SK-N-SH (cell line): ENCODE results near the gene CTAGE8. TPM values are rescaled to one million over a fixed set of nuclear protein-coding genes. Genes with fewer than 3 reads are reported as not detected.
"Not testable (repeated sequence)": the region's sequence is repeated elsewhere in the genome, so short reads cannot be mapped to it uniquely, and the experiment has no call there.

Source experiments
- CTCF ChIA-PET: fragments of 300-600, 350-600 bp; formaldehyde crosslinking; extraction: SDS; loops from one replicate; lab custom pipeline; 2021; lab: Yijun Ruan, JAX
- POLR2A ChIA-PET: fragments of 350-600 bp; sonication (Branson Sonifier 250); formaldehyde crosslinking; extraction: SDS; loops from one replicate; lab custom pipeline; 2020; ENCODE audit warnings: antibody characterized with exemption, inconsistent platforms; lab: Yijun Ruan, JAX
- DNase-seq: peaks from one replicate; pipeline ENCODE4 v3.0.0; 2012
- H2AFZ ChIP-seq: fragments of 200-600 bp; sonication (generic); 2 replicates; pipeline ENCODE4 v1.8.1; 2016; ENCODE audit warnings: antibody characterized with exemption, mild to moderate bottlenecking, low read depth
- H3F3A ChIP-seq: fragments of 200-600 bp; sonication (generic); replicated peaks from 2 replicates; pipeline ENCODE3; 2016; ENCODE audit warnings: antibody characterized with exemption, mild to moderate bottlenecking; ENCODE audit not compliant: insufficient read depth
- H3K27ac ChIP-seq, 2 experiments: fragments of 200-500 bp in 1 of 2; fragments of 200-600 bp in 1 of 2; sonication (Bioruptor generic) in 1 of 2; sonication (generic), shearing (Covaris generic) in 1 of 2; 2 replicates each; pipeline versions ENCODE4 v1.5.1 to v1.6.1; 2014 to 2016; ENCODE audit warnings: low read depth in 2 of 2, inconsistent platforms in 1 of 2, low read length in 1 of 2, mild to moderate bottlenecking in 1 of 2, mixed read lengths in 1 of 2
- H3K27me3 ChIP-seq: fragments of 200-600 bp; sonication (generic), shearing (Covaris generic); 2 replicates; pipeline ENCODE4 v1.6.1; 2016; ENCODE audit warnings: mixed run types; ENCODE audit not compliant: insufficient read depth
- H3K36me3 ChIP-seq, 2 experiments: fragments of 200-500 bp in 1 of 2; fragments of 200-600 bp in 1 of 2; sonication (Bioruptor generic) in 1 of 2; sonication (generic) in 1 of 2; replicated peaks in 1 of 2; 2 replicates each; pipeline versions ENCODE3 to v1.5.1; 2014 to 2016; ENCODE audit warnings: low read length in 1 of 2, mild to moderate bottlenecking in 1 of 2; ENCODE audit not compliant: insufficient read depth in 2 of 2, control insufficient read depth in 1 of 2
- H3K4me1 ChIP-seq, 2 experiments: fragments of 200-500 bp in 1 of 2; fragments of 200-600 bp in 1 of 2; sonication (Bioruptor generic) in 1 of 2; sonication (generic), shearing (Covaris generic) in 1 of 2; 2 replicates each; pipeline versions ENCODE4 v1.5.1 to v1.6.1; 2014 to 2016; ENCODE audit warnings: low read depth in 1 of 2, low read length in 1 of 2, mixed run types in 1 of 2; ENCODE audit not compliant: insufficient read depth in 2 of 2, control insufficient read depth in 1 of 2
- H3K4me2 ChIP-seq: fragments of 200-600 bp; sonication (generic), shearing (Covaris generic); 2 replicates; pipeline ENCODE4 v1.6.1; 2017; ENCODE audit warnings: mixed run types
- H3K4me3 ChIP-seq, 2 experiments: fragments of 200-500 bp in 1 of 2; fragments of 200-600 bp in 1 of 2; sonication (Bioruptor generic) in 1 of 2; sonication (generic), shearing (Covaris generic) in 1 of 2; 2 replicates each; pipeline versions ENCODE4 v1.5.1 to v1.8.1; 2014 to 2016; ENCODE audit warnings: low read depth in 2 of 2, inconsistent platforms in 1 of 2, low read length in 1 of 2, mild to moderate bottlenecking in 1 of 2, mixed read lengths in 1 of 2, moderate library complexity in 1 of 2
- H3K79me2 ChIP-seq: fragments of 200-600 bp; sonication (generic); 2 replicates; pipeline ENCODE4 v1.8.1; 2017; ENCODE audit warnings: mild to moderate bottlenecking; ENCODE audit not compliant: insufficient read depth
- H3K9ac ChIP-seq: fragments of 200-600 bp; sonication (generic); 2 replicates; pipeline ENCODE4 v1.6.1; 2017; ENCODE audit warnings: mixed run types
- H3K9me2 ChIP-seq: fragments of 200-600 bp; sonication (generic); 2 replicates; pipeline ENCODE4 v1.6.1; 2017; ENCODE audit warnings: mixed run types
- H3K9me3 ChIP-seq: fragments of 200-600 bp; sonication (generic); 2 replicates; pipeline ENCODE4 v1.6.1; 2017; ENCODE audit warnings: mixed run types, mild to moderate bottlenecking, moderate library complexity
- H4K20me1 ChIP-seq: fragments of 200-600 bp; sonication (generic); 2 replicates; pipeline ENCODE4 v1.6.1; 2017; ENCODE audit warnings: mild to moderate bottlenecking, mixed run types; ENCODE audit not compliant: insufficient read depth
- WGBS: methylation state at CpG from one replicate; pipeline ENCODE4 v1.1.6; 2017; ENCODE audit warnings: low lambda C conversion rate; 5-methylcytosine and 5-hydroxymethylcytosine counted together
- polyA plus RNA-seq, 3 experiments: library from polyadenylated mRNA; depleted of rRNA; stranded (reverse); fragments of >200 nt; gene quantifications; 2 replicates each; pipeline ENCODE4 v1.2.3, GENCODE V29; 2012

The CTAGE8 gene
- polyA plus RNA-seq, 1 of the 3 experiments (the other 2 are of a cell fraction) = not detected

- H3K27ac ChIP-seq, H3K4me1 ChIP-seq, H3K9me3 ChIP-seq, H2AFZ ChIP-seq, H4K20me1 ChIP-seq, H3K4me2 ChIP-seq, H3K27me3 ChIP-seq, H3K4me3 ChIP-seq, H3F3A ChIP-seq, H3K36me3 ChIP-seq, CTCF ChIA-PET, POLR2A ChIA-PET, DNase-seq, H3K79me2 ChIP-seq, H3K9ac ChIP-seq, H3K9me2 ChIP-seq: not testable (repeated sequence)
- no CpG with 5 or more reads among the region's 6 CpGs for WGBS
Measured at GRCh38 chr7:144283716-144284115, 14.6 kb upstream of the CTAGE8 start.

- H3K27me3 ChIP-seq, CTCF ChIA-PET, H3F3A ChIP-seq, H3K79me2 ChIP-seq, H3K4me1 ChIP-seq, H3K9me2 ChIP-seq, H3K4me3 ChIP-seq, H3K36me3 ChIP-seq, H3K9me3 ChIP-seq, H2AFZ ChIP-seq, DNase-seq, POLR2A ChIA-PET, H3K27ac ChIP-seq, H3K9ac ChIP-seq, H3K4me2 ChIP-seq, H4K20me1 ChIP-seq: not testable (repeated sequence)
- 7% methylated on average over 2 of the region's 4 CpGs for WGBS
Measured at GRCh38 chr7:144282490-144282889, 13.4 kb upstream of the CTAGE8 start.

- H3K79me2 ChIP-seq, DNase-seq, H3K4me1 ChIP-seq, H3K4me3 ChIP-seq, H3K9me3 ChIP-seq, H3K9ac ChIP-seq, H2AFZ ChIP-seq, H3K4me2 ChIP-seq, H3K9me2 ChIP-seq, H4K20me1 ChIP-seq, H3K27me3 ChIP-seq, H3K36me3 ChIP-seq, CTCF ChIA-PET, H3F3A ChIP-seq, H3K27ac ChIP-seq, POLR2A ChIA-PET: not testable (repeated sequence)
- WGBS = no CpG with 5 or more reads among the region's 8 CpGs
Measured at GRCh38 chr7:144281981-144282380, 12.9 kb upstream of the CTAGE8 start.

DNA sequence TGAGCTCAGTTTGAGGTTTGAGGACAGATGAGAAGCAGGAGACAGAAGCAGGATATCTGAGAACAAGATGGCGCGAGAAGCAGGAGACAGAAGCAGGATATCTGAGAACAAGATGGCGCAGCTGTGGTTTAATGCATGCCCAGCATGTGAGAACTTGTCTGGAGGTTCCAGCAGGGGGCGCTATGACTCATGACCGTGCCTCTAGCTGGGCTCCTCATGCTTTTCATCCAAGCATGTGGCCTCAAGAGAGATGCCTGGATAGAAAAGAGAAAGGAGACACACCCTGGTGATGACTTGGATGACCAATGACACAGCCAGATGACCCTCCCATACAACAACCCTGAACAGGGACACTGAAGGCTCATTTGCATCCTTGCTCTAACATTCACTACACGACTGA is 10.9 kb upstream of the CTAGE8 start:
- H3F3A ChIP-seq, H3K4me1 ChIP-seq, H3K4me3 ChIP-seq, DNase-seq, H3K4me2 ChIP-seq, H2AFZ ChIP-seq, H3K36me3 ChIP-seq, CTCF ChIA-PET, H3K9me2 ChIP-seq, H3K79me2 ChIP-seq, H3K27ac ChIP-seq, H3K9me3 ChIP-seq, H3K9ac ChIP-seq, H3K27me3 ChIP-seq, POLR2A ChIA-PET, H4K20me1 ChIP-seq: not testable (repeated sequence)
- WGBS = 23% methylated on average over 3 of the region's 6 CpGs

GRCh38 chr7:144275281-144275680 is 6.2 kb upstream of the CTAGE8 start:
- DNase-seq, H3K36me3 ChIP-seq, CTCF ChIA-PET, H3K9me2 ChIP-seq, H3K27ac ChIP-seq, H3K4me2 ChIP-seq, H4K20me1 ChIP-seq, H3K9ac ChIP-seq, H3K9me3 ChIP-seq, H3K79me2 ChIP-seq, H3K4me3 ChIP-seq, H2AFZ ChIP-seq, POLR2A ChIA-PET, H3K27me3 ChIP-seq, H3K4me1 ChIP-seq, H3F3A ChIP-seq: not testable (repeated sequence)
- 13% methylated on average over 4 of the region's 6 CpGs for WGBS

- H3K27ac ChIP-seq, H3K4me2 ChIP-seq, H3K27me3 ChIP-seq, H3K9me2 ChIP-seq, H3K4me3 ChIP-seq, H3K4me1 ChIP-seq, H4K20me1 ChIP-seq, H3K9me3 ChIP-seq, H2AFZ ChIP-seq, H3K79me2 ChIP-seq, CTCF ChIA-PET, POLR2A ChIA-PET, DNase-seq, H3F3A ChIP-seq, H3K36me3 ChIP-seq, H3K9ac ChIP-seq: not testable (repeated sequence)
- 28% methylated on average over 6 of the region's 7 CpGs for WGBS
Measured at GRCh38 chr7:144264692-144265091, 4.4 kb downstream of the CTAGE8 start, which contains the start of gene OR2A7. Gene OR2A7, minus strand, starts transcription at chr7:144264792. Its CDS starts 5,164 bp downstream, at chr7:144259628.

DNA sequence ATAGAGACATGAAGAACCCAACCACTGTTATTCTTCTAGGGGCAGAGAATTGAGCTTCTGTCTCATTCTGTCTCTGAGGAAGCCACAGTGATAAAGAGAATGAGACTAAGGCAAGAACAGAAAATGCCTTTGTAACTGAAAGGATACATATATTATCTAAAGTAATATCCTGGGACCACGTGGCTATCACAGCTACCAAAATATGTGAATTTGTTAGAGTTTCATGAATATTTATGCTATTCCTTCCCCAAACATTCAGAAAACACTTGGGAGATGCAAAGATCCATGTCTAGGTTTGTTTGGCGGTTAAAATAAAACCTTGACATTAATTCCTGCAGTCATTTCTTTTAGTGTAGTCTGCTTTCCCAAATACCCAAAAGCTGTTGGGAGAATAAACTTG is 7.0 kb downstream of the CTAGE8 start:
- H3K27me3 ChIP-seq, CTCF ChIA-PET, H3K27ac ChIP-seq, H3F3A ChIP-seq, POLR2A ChIA-PET, H3K79me2 ChIP-seq, DNase-seq, H4K20me1 ChIP-seq, H3K9me3 ChIP-seq, H3K9ac ChIP-seq, H3K4me3 ChIP-seq, H3K36me3 ChIP-seq, H2AFZ ChIP-seq, H3K4me1 ChIP-seq, H3K9me2 ChIP-seq, H3K4me2 ChIP-seq: not testable (repeated sequence)
- no CpG with 5 or more reads among the region's 2 CpGs for WGBS
